NT2/D1 (cell line): ENCODE measurements around the gene KCNIP1.

Experiments used
- YY1 ChIP-seq: IDR thresholded peaks from 2 replicates; pipeline ENCODE4 v1.6.1; 2011; ENCODE audit not compliant: insufficient read length, insufficient read depth
- ZNF274 ChIP-seq: IDR thresholded peaks from 2 replicates; pipeline ENCODE4 v1.6.1; 2011; ENCODE audit warnings: mild to moderate bottlenecking, low read depth, low read length

DNA sequence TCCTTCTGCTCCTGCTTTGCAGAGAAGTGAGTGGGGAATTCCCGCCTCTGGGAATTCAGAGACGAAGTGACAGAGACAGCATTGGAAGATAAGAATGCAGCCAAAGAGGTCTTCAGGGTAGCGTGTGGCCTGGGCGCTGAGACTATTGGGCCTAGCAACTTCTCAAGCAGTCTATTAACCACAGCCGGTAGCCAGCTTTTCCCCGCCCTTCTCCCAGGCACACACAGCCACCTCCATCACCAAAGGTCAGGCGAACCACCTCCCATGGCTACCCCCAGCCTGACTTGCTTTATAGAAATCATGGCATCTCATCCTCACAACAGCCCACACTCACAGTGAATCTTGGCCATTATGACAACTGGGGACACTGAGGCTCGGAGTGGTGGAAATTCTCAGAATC lies 124.2 kb downstream of the KCNIP1 start:
- TF ChIP-seq ZNF274, result no peak
- TF ChIP-seq YY1, result no peak
